H1 (cell line): Measurements from ENCODE around the gene BRD1. TPM values are rescaled to one million over a fixed set of nuclear protein-coding genes. Genes with fewer than 3 reads are reported as not detected.

Experiments used
- FOSL1 ChIP-seq: IDR thresholded peaks from 2 replicates; pipeline ENCODE4 v1.6.1; 2011; ENCODE audit warnings: mild to moderate bottlenecking, low read depth, low read length, moderate library complexity; ENCODE audit not compliant: insufficient read depth
- MAX ChIP-seq: IDR thresholded peaks from 2 replicates; pipeline ENCODE4 v1.6.1; 2012; ENCODE audit warnings: inconsistent platforms
- POLR2A ChIP-seq, 2 experiments: IDR thresholded peaks; 1 replicate in 1 of 2; 2 replicates in 1 of 2; pipeline ENCODE4 v1.6.1; 2011; ENCODE audit warnings: low read depth in 2 of 2, low read length in 2 of 2, mild to moderate bottlenecking in 2 of 2; ENCODE audit errors: control extremely low read depth in 1 of 2
- polyA plus RNA-seq, 7 experiments: library from polyadenylated mRNA; depleted of rRNA in 3 of 7; stranded (reverse) in 5 of 7; unstranded in 2 of 7; fragments of >200 nt in 5 of 7; fragments of 200-250 nt in 2 of 7; gene quantifications; 1 replicate in 5 of 7; 2 replicates in 1 of 7; 4 replicates in 1 of 7; pipeline versions ENCODE4 v1.2.1 to v1.2.3, GENCODE V29; 2011 to 2013; ENCODE audit warnings: missing spikeins in 2 of 7, mixed read lengths in 2 of 7
- total RNA-seq: library from RNA; stranded (reverse); fragmentation: NEBNext Ultra II Directional; extraction: Animal tissue kit (Norgen Biotek cat#: 25700); gene quantifications from 2 replicates; pipeline ENCODE4 v1.2.1, GENCODE V29; 2021

Gene BRD1
- total and polyA plus RNA-seq, 2 of the 8 experiments (the other 6 are each of a cell fraction or from before 2014, with no cell fraction given): 6.8 to 34.0 TPM

DNA sequence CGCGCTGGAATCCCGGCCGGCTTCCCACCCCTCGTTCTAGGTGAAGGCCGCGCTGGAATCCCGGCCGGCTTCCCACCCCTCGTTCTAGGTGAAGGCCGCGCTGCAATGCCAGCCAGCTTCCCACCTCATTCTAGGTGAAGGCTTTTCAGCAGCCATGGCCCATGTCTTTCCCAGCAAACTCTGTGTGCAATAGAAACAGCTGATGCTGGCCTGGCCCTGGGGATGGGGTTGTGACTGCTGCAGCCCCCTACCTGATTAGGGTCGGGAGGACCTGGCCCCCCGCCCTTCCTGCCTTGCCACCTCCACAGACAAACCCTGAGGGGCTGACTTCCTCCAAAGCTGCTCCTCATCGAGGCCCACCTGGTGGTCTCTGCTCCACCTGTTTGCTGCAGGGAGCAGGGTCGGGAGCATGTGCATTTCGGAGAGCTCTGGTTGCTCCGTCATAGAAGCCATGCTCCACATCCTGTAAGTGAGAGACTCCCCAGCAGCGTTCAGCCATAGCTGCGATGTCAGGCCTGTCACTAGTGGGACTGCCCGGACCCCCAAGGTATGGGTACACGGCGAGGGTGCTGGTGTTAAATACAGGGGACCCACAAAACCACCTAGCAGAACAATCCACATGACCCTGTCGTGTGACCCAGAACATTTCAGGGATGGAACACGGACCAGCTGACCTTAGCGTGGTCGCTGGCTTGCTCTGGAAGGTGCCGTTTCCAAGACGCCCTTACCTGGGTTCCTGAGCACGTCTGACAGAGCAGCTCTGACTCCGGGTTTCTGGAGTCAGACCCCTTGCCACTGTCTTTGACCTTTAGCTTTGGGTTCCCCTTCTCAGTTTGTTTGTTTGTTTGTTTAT, 29.3 kb upstream of the BRD1 start (continued):
- TF ChIP-seq FOSL1 (no peak), POLR2A (IDR thresholded peaks at IDR 0.05; ENCODE audit: control extremely low read depth in 1 of 2, low read depth in 2 of 2, low read length in 2 of 2) (no peak), MAX (no peak)
- TF ChIP-seq, all 59 proteins: peak for 0
